NCI-H2227 (cell line): ENCODE results near the gene OR6B2.

ENCODE experiments used
- DNase-seq: peaks from one replicate; lab custom pipeline; 2025; ENCODE audit not compliant: unreplicated experiment; lab: John Stamatoyannopoulos, UW

Gene OR6B2

DNA sequence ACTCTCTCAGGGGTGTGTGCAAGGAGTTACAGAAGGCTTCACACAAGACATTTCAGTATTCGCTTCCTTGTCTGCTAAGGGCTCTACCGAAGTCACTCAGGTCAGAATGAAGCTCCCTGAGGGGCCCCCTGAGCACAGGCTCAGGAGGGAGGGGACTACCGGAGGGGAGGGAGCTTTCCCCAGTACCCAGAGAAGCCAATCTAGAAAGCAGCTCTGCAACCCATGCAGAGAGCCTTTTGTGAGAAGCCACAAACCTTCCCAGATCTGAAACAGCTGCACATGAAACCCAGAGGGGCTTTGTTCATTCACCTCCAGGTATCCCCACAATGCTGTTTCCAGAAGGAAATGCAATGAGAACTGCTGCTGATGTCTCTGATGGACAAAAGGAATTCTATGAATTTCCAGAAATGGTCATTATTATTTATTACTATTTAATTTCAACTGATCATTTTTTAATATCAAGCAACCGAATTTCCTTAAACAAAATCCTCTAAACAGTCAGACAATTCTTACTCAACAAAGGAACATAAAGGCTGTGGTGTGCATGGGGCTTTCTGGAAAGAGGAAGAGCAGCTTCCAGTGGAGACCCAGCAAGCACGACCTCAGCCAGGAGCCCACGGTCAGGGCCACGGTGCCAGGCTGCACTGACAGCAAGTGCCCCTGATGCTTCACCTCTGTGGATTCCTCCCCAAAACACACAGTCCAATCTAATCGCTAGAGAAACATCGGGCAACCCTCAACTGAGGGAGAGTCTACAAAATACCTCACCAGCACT, 47.0 kb downstream of the OR6B2 start:
- no peak for DNase-seq
